COLO668 (cell line): Measurements from ENCODE around the gene JAZF1.

ENCODE experiments used
- DNase-seq: peaks from one replicate; lab custom pipeline; 2025; ENCODE audit not compliant: unreplicated experiment; lab: John Stamatoyannopoulos, UW

JAZF1 gene

DNA sequence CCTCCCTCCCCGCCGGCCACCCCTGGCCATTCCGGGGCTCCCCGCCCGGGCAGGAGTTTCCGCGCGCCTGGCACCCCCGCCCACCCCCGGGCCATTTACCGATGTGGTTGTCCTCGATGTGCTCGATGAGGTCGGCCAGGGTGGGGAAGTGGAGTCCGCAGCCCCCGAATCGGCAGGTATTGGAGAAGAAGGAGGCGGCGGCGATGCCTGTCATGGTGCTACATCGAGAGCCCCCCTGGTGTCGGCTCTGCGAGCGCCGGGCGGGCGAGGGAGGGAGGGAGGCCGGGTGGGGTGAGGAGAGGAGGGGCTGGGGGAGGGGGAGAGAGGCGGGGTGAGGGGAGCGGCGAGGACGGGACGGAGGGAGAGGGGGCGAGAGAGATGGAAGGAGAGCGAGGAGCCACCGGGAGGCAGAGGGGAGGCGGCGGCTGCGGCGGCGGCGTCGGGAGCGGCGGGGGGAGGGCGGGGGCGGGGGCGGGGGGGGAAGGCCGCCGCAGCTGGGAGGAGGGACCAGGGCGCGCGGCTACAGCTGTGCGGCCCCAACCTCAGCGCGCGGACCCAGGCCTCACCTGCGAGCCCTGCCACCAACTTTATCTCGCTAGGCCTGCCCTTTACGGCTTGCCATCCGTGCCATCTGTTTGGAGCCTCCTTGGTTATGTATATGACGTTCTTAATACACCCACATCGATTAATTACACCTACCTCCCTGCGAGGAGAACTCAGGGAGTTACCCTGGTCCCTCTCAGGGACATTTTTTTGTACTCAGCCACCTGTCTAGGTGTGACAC lies at the start of gene JAZF1:
JAZF1 (minus strand) TSS at position 432 of the 784 bp plus-strand sequence.
- peak; percentile 87 for DNase-seq

DNA sequence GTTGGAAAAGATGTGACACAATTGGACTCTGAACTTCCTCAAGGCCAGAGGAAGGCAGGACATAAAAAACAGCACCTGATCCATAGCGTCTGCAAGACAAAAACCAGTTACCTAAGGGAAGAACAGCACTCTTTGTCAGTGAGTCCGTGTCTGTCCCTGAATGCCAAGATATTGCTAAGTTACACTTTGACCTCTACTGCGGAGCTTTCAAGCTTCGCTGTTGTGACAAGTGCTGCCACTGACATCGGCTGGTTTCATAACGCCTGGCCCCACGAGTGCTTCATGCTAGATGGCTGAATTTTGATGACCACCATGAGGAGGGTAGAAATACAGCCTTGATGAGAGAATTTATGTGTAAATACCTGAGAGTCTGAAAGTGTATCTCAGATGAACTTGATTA lies 49.7 kb upstream of the JAZF1 start:
- no peak for DNase-seq

DNA sequence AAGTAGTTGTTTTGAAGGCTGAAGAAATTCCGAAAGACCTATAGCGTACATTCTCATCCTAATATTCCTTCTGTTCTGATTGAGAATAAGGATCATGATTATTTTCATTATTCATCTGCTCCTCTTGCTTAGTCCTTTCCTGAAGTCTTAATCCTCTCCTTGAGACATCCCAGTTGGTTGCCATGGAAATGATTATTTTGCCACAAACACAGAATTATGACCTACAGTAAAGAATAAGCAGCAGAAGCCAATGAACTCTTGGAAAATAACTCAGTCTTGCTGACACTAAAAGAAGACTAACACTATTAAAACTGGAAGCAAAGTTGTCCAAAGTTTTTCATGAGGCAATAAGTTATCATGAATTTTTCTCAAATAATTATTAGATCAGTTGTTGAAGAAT lies 47.8 kb upstream of the JAZF1 start:
- DNase-seq = no peak

DNA sequence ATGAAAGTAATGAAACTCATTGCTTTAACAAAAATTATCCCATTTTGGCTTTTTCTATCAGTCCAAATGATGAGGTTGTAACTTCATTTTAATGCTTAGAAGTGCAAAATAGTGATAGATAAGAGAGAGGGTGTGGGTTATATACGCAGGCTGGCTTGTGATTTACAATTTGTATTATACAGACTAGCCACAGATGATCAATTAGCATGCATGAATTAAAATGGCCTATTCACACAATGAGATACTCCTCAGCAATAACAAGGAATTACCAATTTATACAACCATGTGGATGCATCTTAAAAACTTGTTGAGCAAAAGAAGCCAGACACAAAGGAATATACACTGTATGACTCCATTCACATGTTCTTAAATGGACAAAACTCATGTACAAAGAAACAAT lies 45.4 kb upstream of the JAZF1 start:
- DNase-seq = no peak

DNA sequence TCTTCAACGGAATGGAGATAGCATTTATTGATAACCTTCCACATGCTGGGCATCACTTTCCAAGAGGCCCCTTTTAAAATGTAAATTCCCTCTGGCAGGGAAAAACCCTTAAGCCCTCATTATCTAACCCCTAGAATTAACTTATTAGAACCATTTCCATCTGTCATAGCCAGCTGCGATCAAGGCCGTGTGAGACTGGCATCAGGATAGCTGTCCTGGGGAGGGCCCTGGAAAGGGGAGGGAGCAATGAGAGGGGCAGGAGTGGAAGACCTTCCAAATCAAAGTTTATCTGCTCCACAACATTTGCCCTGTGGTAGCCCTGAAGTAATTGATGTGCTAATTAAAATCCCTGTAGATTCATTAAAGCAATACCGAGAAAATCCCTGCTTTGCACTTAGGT lies 45.0 kb upstream of the JAZF1 start:
- no peak for DNase-seq

DNA sequence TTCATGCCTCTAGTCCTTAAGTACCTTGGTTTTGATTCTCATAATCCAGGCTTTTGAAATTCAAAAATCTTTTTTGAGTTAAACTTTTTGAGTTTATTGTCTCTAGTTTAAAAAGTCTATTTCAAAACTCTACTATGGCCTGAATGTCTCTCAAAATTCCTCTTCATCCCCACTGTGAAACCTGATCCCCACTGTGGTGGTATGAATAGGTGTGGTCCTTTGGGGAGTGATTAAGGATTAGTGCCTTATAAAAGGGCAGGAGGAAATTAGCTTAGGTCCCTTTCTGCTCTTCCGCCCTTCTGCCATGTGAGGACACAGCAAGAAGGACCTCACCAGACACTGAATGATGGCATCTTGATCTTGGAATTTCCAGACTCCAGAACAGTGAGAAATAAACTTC lies 44.1 kb upstream of the JAZF1 start:
- DNase-seq = no peak

DNA sequence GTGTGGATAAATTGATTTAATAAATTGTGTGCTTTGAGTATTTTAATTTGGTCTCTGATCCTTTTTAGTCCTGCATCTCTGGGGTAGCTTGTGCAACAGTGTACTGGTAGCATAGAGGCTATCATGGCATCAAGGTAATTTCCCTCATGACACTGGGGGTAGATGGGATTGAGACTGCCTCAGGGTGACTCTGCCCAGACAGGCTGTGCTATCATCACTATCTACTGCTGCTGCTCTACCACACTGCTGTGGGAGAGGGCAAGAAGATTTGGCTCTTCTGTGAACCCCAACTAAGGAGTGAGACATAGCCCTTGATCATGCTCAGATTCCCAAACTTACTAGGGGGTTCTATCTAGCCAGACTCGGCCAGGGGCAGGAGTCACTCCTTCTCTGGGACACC lies 43.6 kb upstream of the JAZF1 start:
- DNase-seq = no peak

DNA sequence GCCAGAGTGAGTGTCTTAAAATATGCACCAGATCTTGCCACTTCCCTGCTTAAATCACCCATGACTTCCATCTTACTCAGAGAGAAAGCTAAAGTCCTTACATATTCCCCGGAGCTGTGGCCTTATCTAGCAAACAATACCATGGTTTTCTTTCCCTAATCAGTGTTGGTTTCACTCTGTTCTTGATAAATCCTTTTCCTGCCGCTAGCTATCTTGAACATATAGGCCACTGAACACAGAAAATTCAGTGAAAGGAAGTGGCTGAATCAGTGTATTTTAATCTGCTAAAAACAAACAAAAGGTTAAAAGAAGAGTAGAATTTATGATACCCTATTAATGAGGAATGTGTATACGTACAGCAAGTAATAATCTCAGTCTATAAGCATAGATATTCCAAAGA lies 42.0 kb upstream of the JAZF1 start:
- no peak for DNase-seq

DNA sequence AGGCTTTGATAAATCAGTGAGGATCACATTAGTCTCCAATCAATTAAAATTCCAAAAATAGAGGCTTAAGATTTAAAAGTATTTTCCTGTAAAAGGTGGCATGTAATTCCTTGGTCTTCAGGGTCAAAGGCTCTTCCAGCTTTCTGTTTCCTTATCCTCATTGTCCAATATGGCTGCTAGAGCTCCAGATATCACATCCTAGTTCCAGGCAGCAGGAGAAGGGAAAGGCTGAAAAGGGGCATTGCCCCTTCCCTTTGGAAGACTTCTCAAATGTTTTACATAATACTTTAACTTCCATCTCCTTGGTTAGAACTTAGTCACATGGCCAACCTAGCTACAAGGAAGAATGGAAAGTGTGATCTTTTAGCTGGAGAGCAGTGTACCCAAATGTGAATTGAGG lies 39.2 kb upstream of the JAZF1 start:
- no peak for DNase-seq

DNA sequence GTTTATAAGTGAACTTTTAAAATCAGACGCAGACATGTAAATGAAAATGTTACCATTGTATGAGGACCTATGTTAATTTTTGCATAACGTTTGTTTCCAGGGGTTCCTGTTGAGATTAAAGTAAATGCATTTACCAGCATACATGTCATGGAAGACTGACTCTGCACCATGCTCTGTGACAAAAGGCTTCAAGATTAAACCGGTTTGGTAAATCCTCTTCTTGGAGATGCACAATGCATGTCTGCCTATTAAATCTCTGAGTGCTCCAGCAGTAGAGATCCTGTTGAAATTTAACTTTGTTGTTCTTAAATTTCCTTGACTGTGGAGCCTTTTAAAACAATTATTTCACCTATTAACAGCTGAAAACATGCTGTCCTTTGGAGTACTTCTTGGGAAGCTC lies 36.5 kb upstream of the JAZF1 start:
- no peak for DNase-seq

DNA sequence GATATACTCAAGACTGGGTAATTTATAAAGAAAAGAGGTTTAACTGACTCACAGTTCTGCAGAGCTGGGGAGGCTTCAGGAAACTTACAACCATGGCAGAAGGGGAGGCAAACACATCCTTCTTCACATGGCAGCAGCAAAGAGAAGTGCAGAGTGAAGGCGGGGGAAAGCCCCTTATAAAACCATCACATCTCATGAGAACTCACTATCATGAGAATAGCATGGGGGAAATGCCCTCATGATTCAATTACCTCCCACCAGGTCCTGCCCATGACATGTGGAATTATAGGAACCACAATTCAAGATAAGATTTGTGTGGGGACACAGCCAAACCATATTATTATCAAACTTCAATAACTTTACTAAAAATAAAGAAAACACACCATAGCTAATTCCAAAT lies 30.4 kb upstream of the JAZF1 start:
- no peak for DNase-seq

DNA sequence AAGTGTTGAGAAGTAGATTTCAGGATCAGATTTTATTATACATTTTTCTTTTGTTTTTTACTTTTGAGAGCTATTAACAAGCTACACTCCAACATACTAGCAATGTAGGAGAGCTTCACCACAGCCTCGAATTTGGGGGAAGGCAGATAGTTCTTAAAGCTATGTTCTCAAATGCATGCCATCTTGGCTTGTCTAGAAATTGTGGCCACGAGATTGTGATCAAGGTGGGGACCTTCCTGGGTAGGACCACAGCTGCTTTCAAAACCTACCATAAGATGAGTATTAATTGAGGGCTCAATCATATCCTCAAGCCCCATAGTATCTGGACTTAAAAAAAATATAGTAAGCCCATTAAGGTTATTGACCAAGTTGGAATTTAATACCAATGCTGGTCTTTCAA lies 27.9 kb upstream of the JAZF1 start:
- DNase-seq = no peak

DNA sequence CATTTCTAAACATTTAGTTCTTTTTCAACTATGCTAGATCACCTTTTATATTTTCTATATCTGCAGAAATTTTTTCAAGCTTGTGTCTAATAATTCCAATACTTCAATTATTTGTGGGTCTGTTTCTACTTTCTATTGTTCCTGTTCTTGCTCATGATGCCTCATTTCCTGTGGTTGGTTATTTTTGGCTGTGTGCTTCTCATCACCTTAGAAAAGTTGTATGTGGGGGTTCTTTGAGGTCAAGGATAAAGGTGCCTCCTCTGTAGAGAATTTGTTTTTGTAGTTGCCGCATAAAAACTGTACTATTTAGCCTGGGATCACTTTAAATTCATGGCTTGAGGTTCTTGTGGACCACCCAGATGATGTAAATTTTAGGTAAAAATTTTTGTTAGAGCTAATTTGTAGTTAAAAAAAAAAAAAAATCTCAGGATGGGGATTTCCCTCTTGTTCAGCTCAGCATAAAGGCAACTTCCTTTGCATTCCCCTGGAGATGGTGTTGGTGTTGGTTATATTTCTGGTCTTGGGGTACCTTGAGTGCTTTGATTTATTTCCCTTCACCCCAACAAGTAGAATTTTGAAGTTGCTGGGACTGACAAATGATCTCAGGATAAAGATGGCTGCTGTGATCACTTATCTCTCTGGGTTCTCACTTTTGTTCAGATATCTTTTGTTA lies 27.0 kb upstream of the JAZF1 start:
- no peak for DNase-seq

DNA sequence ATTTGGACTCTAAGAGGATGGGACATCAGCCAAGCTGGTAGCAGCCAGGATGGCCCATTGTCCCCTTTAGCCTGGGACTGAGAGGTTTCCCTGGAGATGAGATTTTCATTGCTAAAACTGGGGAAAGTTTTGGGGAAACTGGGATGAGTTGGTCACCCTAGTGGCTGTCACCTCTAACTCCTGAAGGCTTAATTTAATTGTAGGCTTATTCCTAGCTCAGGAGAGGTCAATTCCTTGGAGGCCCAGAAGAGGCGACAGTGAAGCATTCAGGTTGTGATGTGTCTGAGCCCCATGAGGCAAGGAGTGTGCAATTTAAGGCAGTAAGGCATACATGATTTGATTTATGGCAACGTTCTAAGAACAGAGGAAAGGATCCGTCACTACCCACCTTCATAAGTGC lies 24.9 kb upstream of the JAZF1 start:
- DNase-seq = no peak

DNA sequence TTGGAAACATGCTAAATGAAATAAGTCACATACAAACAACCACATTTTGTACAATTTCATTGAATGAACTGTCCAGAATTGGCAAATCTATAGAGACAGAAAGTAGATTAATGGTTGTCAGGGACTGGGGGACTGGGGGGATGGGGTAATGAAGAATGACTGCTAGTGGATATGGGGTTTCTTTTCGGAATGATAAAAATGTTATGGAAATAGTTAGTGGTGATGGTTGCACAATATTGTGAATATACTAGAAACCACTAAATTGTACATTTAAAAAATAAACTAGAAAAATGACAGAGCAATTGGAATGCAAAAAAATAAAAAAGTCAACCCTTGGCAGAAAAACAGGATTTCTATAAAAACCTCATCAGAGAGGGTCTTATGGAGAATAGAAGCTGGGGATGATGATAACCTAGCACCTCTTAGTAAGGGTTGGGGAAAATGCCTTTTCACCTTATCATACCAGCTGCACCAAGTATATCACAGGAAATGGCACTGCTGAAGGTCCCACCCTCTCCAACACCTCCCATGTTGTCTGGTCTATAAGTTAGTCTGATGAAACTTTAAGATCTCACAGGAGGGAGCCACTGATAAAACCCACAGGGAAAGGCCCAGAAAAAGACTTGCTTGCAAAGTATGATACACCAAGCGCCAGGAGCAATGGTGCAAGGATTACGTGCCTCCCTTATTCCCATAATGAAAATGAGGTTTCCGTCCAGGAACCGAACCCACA lies 23.1 kb upstream of the JAZF1 start:
- no peak for DNase-seq

DNA sequence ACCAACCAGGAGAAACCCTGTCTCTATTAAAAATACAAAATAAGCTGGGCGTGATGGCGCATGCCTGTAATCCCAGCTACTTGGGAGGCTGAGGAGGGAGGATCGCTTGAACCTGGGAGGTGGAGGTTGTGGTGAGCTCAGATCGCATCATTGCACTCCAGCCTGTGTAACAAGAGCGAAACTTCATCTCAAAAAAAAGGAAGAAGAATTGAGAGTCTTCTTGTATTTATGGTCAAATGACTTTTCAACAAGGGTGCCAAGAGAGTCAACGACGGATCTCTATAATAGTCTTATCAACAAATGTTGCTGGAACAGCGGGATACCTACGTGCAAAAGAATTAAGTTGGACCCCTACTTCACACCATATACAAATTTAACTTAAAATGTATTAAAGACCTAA lies 21.6 kb upstream of the JAZF1 start:
- DNase-seq = no peak

DNA sequence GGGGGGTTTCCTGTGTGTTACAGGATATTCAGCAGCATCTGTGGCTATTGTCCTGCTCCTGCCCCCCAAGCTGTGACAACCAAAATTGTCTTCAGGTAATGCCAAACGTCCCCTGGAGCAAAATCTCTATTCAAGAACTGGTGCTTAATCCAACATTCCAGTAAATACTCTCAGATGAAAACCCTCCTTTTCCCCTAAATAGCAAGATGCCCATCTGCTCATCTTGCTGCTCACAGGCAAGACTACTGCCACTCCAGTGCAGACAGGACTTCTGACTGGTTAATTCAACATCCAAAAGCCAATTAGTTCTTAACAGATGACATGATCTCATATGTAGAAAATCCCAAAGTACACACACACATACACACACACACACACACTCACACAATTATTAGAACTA lies 20.5 kb upstream of the JAZF1 start:
- no peak for DNase-seq

DNA sequence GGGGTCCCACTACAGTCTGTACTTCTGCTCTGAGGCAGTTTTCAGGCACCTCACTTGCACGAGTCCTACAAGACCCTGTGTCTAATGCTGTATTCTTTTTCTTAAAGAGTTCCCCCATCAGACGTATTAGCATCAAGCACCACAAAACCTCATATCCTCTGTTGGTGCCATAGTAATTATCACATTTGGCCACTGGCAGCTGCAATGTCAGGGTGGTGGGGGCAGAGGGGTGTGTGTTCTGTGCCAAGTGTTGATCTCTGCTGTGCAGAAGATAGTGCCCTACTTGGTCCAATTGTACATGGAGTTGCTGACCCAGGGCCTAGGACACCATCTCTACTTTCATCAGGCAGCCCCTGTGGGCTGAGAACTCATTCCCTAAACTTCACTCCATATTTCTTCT lies 20.0 kb upstream of the JAZF1 start:
- no peak for DNase-seq

DNA sequence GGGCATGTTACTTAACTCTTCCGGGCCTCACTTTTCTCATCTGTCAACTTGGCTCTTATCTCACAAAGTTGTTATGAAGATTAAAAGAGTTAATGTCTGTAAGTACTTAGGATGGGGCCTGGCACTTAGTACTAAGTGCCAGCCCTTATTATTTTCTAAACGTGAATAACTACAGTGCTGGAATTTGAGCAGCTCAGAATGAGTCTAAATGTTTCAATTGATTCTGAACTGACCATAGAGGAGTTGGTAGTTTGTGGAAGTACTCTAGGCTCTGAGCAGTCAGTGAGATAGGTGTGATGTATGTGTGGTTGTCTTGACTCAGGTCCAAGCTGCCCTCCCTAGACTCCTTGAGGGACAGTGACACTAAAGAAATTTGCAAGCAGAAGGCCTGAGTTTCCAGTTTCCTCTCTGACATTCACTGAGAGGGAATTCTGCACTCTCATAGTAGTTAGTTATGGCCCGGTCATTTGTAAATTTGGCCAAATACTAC lies 18.5 kb upstream of the JAZF1 start:
- no peak for DNase-seq

DNA sequence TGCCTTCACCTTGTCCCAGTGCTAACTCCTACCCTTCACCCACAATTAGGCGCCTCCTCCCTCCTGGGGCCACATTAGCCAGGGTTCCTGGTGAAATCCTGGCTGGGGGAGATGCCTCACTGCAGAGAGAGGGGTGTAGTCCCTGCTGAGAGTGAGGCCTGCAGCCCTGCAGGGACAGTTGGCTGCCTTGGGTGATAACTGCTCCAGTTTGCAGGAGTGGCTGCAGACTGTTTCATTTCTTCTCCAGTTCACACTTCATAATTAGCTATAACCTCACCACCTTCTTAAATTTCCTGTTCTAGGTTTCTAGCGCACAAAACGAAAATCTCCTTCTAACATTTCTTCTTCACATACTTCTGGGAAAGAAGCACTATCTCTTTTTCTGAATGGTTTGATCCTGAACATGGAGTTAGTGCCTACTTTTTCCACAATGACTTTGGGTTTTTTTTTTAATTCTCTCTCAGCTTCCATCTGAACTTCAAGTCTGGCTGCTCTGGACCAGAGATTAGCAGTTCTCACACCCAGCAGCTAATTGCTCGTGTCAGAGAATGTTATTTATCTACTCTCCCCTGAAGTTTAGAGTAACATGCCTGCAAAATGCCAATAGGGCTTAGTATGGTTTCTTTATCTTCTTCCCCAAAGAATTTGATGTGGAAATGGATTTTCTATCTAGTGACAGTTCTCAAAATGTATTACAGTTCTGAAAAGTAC lies 15.5 kb upstream of the JAZF1 start:
- DNase-seq = no peak

DNA sequence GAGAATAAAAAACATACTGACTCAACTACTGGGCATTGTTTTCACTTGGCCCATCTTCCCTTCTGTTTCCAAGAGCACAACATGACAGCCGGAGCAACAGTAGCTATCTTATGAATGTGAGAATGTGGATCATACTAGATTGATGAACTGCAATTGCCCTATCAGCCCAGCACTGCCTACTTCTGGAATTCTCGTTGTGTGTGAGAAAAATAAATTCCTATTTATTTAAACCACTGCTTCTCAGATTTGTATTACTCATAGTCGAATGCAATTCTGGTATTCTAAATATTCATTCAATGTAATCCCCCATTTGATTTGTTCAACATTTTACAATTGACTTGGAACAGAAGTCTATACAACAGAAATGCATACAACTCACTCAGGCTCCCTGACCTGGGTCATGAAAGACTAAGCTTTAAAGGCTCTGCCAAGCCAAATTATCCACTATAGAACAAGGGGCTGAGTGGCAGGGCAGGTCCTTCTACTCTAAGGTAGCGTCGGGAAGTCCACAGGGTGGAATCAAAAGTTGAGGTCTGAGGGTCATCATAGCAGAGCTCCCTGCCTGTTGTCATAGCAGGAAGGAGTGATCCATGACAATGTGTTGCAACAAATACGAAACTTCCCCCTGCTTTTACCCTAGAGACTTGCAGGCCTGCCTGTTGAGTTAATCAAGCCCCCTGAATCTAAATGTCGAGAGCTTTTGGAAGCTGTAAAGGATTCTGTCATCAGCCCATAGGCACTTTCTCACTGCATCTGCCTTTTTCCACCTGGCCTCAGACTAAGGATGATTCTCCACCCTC lies 12.4 kb upstream of the JAZF1 start:
- no peak for DNase-seq
